SK-N-SH (cell line): ENCODE measurements around the gene MYO1F. TPM values are rescaled to one million over a fixed set of nuclear protein-coding genes. Genes with fewer than 3 reads are reported as not detected.
"Not testable (repeated sequence)": the region's sequence is repeated elsewhere in the genome, so short reads cannot be mapped to it uniquely, and the experiment has no call there.

ENCODE experiments used
- CTCF ChIA-PET: fragments of 300-600, 350-600 bp; formaldehyde crosslinking; extraction: SDS; loops from one replicate; lab custom pipeline; 2021; lab: Yijun Ruan, JAX
- POLR2A ChIA-PET: fragments of 350-600 bp; sonication (Branson Sonifier 250); formaldehyde crosslinking; extraction: SDS; loops from one replicate; lab custom pipeline; 2020; ENCODE audit warnings: antibody characterized with exemption, inconsistent platforms; lab: Yijun Ruan, JAX
- DNase-seq: peaks from one replicate; pipeline ENCODE4 v3.0.0; 2012
- H2AFZ ChIP-seq: fragments of 200-600 bp; sonication (generic); 2 replicates; pipeline ENCODE4 v1.8.1; 2016; ENCODE audit warnings: antibody characterized with exemption, mild to moderate bottlenecking, low read depth
- H3F3A ChIP-seq: fragments of 200-600 bp; sonication (generic); replicated peaks from 2 replicates; pipeline ENCODE3; 2016; ENCODE audit warnings: antibody characterized with exemption, mild to moderate bottlenecking; ENCODE audit not compliant: insufficient read depth
- H3K27ac ChIP-seq, 2 experiments: fragments of 200-500 bp in 1 of 2; fragments of 200-600 bp in 1 of 2; sonication (Bioruptor generic) in 1 of 2; sonication (generic), shearing (Covaris generic) in 1 of 2; 2 replicates each; pipeline versions ENCODE4 v1.5.1 to v1.6.1; 2014 to 2016; ENCODE audit warnings: low read depth in 2 of 2, inconsistent platforms in 1 of 2, low read length in 1 of 2, mild to moderate bottlenecking in 1 of 2, mixed read lengths in 1 of 2
- H3K27me3 ChIP-seq: fragments of 200-600 bp; sonication (generic), shearing (Covaris generic); 2 replicates; pipeline ENCODE4 v1.6.1; 2016; ENCODE audit warnings: mixed run types; ENCODE audit not compliant: insufficient read depth
- H3K36me3 ChIP-seq, 2 experiments: fragments of 200-500 bp in 1 of 2; fragments of 200-600 bp in 1 of 2; sonication (Bioruptor generic) in 1 of 2; sonication (generic) in 1 of 2; replicated peaks in 1 of 2; 2 replicates each; pipeline versions ENCODE3 to v1.5.1; 2014 to 2016; ENCODE audit warnings: low read length in 1 of 2, mild to moderate bottlenecking in 1 of 2; ENCODE audit not compliant: insufficient read depth in 2 of 2, control insufficient read depth in 1 of 2
- H3K4me1 ChIP-seq, 2 experiments: fragments of 200-500 bp in 1 of 2; fragments of 200-600 bp in 1 of 2; sonication (Bioruptor generic) in 1 of 2; sonication (generic), shearing (Covaris generic) in 1 of 2; 2 replicates each; pipeline versions ENCODE4 v1.5.1 to v1.6.1; 2014 to 2016; ENCODE audit warnings: low read depth in 1 of 2, low read length in 1 of 2, mixed run types in 1 of 2; ENCODE audit not compliant: insufficient read depth in 2 of 2, control insufficient read depth in 1 of 2
- H3K4me2 ChIP-seq: fragments of 200-600 bp; sonication (generic), shearing (Covaris generic); 2 replicates; pipeline ENCODE4 v1.6.1; 2017; ENCODE audit warnings: mixed run types
- H3K4me3 ChIP-seq, 2 experiments: fragments of 200-500 bp in 1 of 2; fragments of 200-600 bp in 1 of 2; sonication (Bioruptor generic) in 1 of 2; sonication (generic), shearing (Covaris generic) in 1 of 2; 2 replicates each; pipeline versions ENCODE4 v1.5.1 to v1.8.1; 2014 to 2016; ENCODE audit warnings: low read depth in 2 of 2, inconsistent platforms in 1 of 2, low read length in 1 of 2, mild to moderate bottlenecking in 1 of 2, mixed read lengths in 1 of 2, moderate library complexity in 1 of 2
- H3K79me2 ChIP-seq: fragments of 200-600 bp; sonication (generic); 2 replicates; pipeline ENCODE4 v1.8.1; 2017; ENCODE audit warnings: mild to moderate bottlenecking; ENCODE audit not compliant: insufficient read depth
- H3K9ac ChIP-seq: fragments of 200-600 bp; sonication (generic); 2 replicates; pipeline ENCODE4 v1.6.1; 2017; ENCODE audit warnings: mixed run types
- H3K9me2 ChIP-seq: fragments of 200-600 bp; sonication (generic); 2 replicates; pipeline ENCODE4 v1.6.1; 2017; ENCODE audit warnings: mixed run types
- H3K9me3 ChIP-seq: fragments of 200-600 bp; sonication (generic); 2 replicates; pipeline ENCODE4 v1.6.1; 2017; ENCODE audit warnings: mixed run types, mild to moderate bottlenecking, moderate library complexity
- H4K20me1 ChIP-seq: fragments of 200-600 bp; sonication (generic); 2 replicates; pipeline ENCODE4 v1.6.1; 2017; ENCODE audit warnings: mild to moderate bottlenecking, mixed run types; ENCODE audit not compliant: insufficient read depth
- CHD2 ChIP-seq: fragments of 150-350 bp; IDR thresholded peaks from 2 replicates; pipeline ENCODE4 v1.6.1; 2018; ENCODE audit warnings: low read length; ENCODE audit not compliant: partially characterized antibody
- ELF1 ChIP-seq: IDR thresholded peaks from 2 replicates; pipeline ENCODE4 v1.4.0; 2012
- EZH2phosphoT487 ChIP-seq: fragments of 200-600 bp; sonication (generic); IDR thresholded peaks from 2 replicates; pipeline ENCODE4 v1.6.1; 2017; ENCODE audit warnings: low read depth, mixed run types, mild to moderate bottlenecking, antibody characterized with exemption, moderate library complexity, borderline replicate concordance
- FOSL2 ChIP-seq: IDR thresholded peaks from 2 replicates; pipeline ENCODE4 v1.4.0; 2012; ENCODE audit warnings: low read depth, mild to moderate bottlenecking, moderate library complexity, borderline replicate concordance
- FOXM1 ChIP-seq: IDR thresholded peaks from 2 replicates; pipeline ENCODE4 v1.4.0; 2012; ENCODE audit warnings: low read depth, mild to moderate bottlenecking
- MXI1 ChIP-seq: IDR thresholded peaks from 2 replicates; pipeline ENCODE4 v1.6.1; 2012; ENCODE audit warnings: mild to moderate bottlenecking, low read depth, low read length, improper control_type of control experiment
- NFIC ChIP-seq: IDR thresholded peaks from 2 replicates; pipeline ENCODE4 v1.4.0; 2012; ENCODE audit warnings: borderline replicate concordance
- POLR2AphosphoS5 ChIP-seq: IDR thresholded peaks from 2 replicates; pipeline ENCODE4 v1.6.1; 2012; ENCODE audit warnings: low read depth, low read length
- RCOR1 ChIP-seq: fragments of 150-350 bp; IDR thresholded peaks from 2 replicates; pipeline ENCODE4 v1.6.1; 2017; ENCODE audit warnings: antibody characterized with exemption, low read length
- RFX5 ChIP-seq: IDR thresholded peaks from 2 replicates; pipeline ENCODE4 v1.6.1; 2012; ENCODE audit warnings: mild to moderate bottlenecking, improper control_type of control experiment, low read length
- SIN3A ChIP-seq: IDR thresholded peaks from 2 replicates; pipeline ENCODE4 v1.6.1; 2012; ENCODE audit warnings: low read depth, mild to moderate bottlenecking, low read length, moderate library complexity, borderline replicate concordance
- TAF1 ChIP-seq: IDR thresholded peaks from 2 replicates; pipeline ENCODE4 v1.6.1; 2012; ENCODE audit warnings: low read depth, mild to moderate bottlenecking, low read length, moderate library complexity, borderline replicate concordance
- YY1 ChIP-seq: IDR thresholded peaks from 2 replicates; pipeline ENCODE4 v1.4.0; 2012; ENCODE audit warnings: low read depth, mild to moderate bottlenecking
- WGBS: methylation state at CpG from one replicate; pipeline ENCODE4 v1.1.6; 2017; ENCODE audit warnings: low lambda C conversion rate; 5-methylcytosine and 5-hydroxymethylcytosine counted together
- polyA plus RNA-seq, 3 experiments: library from polyadenylated mRNA; depleted of rRNA; stranded (reverse); fragments of >200 nt; gene quantifications; 2 replicates each; pipeline ENCODE4 v1.2.3, GENCODE V29; 2012

Gene MYO1F
- polyA plus RNA-seq, 1 of the 3 experiments (the other 2 are of a cell fraction): 0.51 TPM

- Histone ChIP-seq H3K9me2 (no peaks in the 10 kb centered on the region), H3F3A (peaks cover 3% of the 10 kb centered on the region), H3K27me3 (peaks cover 60% of the 10 kb centered on the region; the same call in 1 of the 2 replicates), H3K4me1 (no peaks in the 10 kb centered on the region), H3K4me3 (no peak overlapping the region), H3K9me3 (no peaks in the 10 kb centered on the region), H4K20me1 (no peaks in the 10 kb centered on the region), H3K4me2 (no peak overlapping the region), H2AFZ (no peak overlapping the region), H3K9ac (no peak overlapping the region), H3K27ac (no peak overlapping the region), H3K79me2 (no peaks in the 10 kb centered on the region), H3K36me3 (no peaks in the 10 kb centered on the region)
- ChIA-PET CTCF (interaction anchor here (1.6 to 13.7 kb wide), 2 partner anchors 23 to 39 kb away, joined by 3 to 112 read pairs; partner anchors contain the start of gene MYO1F), POLR2A (no interaction called here)
- WGBS: 6% methylated on average over 8 of the region's 8 CpGs
- TF ChIP-seq FOSL2: peak; percentile 62
- no peak for TF ChIP-seq ELF1
- no peak for DNase-seq
Observed at GRCh38 chr19:8618751-8619150, 41.5 kb upstream of the MYO1F start.

DNA sequence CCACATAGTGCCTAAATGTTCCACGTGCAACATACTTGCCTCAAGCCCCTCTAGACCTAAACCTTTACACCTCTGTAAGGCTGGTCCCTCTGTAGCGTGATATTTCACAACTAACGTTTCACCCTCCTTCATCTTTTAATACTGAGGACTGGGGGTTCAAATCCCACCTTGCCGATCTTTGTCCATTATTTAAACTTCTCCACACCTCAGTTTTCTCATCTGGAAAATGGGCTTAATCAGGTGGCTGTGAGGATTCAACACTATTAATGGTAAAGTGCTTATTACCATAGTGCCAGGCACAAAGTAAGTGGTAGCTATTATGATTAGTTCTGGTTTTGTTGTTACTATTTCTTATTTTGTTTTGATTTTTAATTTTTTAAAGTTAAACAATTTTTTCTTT lies 40.7 kb upstream of the MYO1F start:
- no peak overlapping the region for H3K4me3 ChIP-seq
- peaks cover 53% of the 10 kb centered on the region; the same call in 1 of the 2 replicates for H3K27me3 ChIP-seq
- H3K4me1 ChIP-seq: no peaks in the 10 kb centered on the region
- no peak overlapping the region for H3K27ac ChIP-seq
- POLR2A ChIA-PET: no interaction called here
- CTCF ChIA-PET: interaction anchor here (0.5 to 13.7 kb wide), 2 partner anchors 38 to 39 kb away, joined by 3 to 112 read pairs; partner anchors contain the start of gene MYO1F
- TF ChIP-seq SIN3A (no peak), POLR2AphosphoS5 (no peak), NFIC (no peak), RFX5 (no peak), TAF1 (no peak), CHD2 (no peak), RCOR1 (no peak), FOSL2 (no peak), ELF1 (no peak), YY1 (no peak), MXI1 (no peak), EZH2phosphoT487 (no peak), FOXM1 (no peak)
- H3K9ac ChIP-seq: no peak overlapping the region
- DNase-seq: no peak
- no peak overlapping the region for H3K4me2 ChIP-seq
- 27% methylated on average over 4 of the region's 4 CpGs for WGBS
- no peaks in the 10 kb centered on the region for H4K20me1 ChIP-seq
- H2AFZ ChIP-seq: no peak overlapping the region
- H3K9me3 ChIP-seq: no peaks in the 10 kb centered on the region
- H3K36me3 ChIP-seq: no peaks in the 10 kb centered on the region
- H3F3A ChIP-seq: peaks cover 3% of the 10 kb centered on the region
- no peaks in the 10 kb centered on the region for H3K79me2 ChIP-seq
- no peaks in the 10 kb centered on the region for H3K9me2 ChIP-seq

- H3K9ac ChIP-seq, POLR2A ChIA-PET, H3K79me2 ChIP-seq, H3F3A ChIP-seq, H3K4me1 ChIP-seq, DNase-seq, H3K36me3 ChIP-seq, H3K9me2 ChIP-seq, H3K27ac ChIP-seq, H3K9me3 ChIP-seq, H3K4me3 ChIP-seq, H2AFZ ChIP-seq, H3K4me2 ChIP-seq, H4K20me1 ChIP-seq: not testable (repeated sequence)
- 27% methylated on average over 15 of the region's 15 CpGs for WGBS
- CTCF ChIA-PET: interaction anchor here (0.5 to 13.7 kb wide), 5 partner anchors 13 to 39 kb away, joined by 3 to 112 read pairs (median 17); partner anchors contain the start of gene MYO1F
- peaks cover 53% of the 10 kb centered on the region; the same call in 1 of the 2 replicates for H3K27me3 ChIP-seq
Observed at GRCh38 chr19:8617325-8617724, 40.1 kb upstream of the MYO1F start.
